Nephron (organoid): ENCODE measurements around the gene CWF19L2.
"Not testable (repeated sequence)": the region's sequence is repeated elsewhere in the genome, so short reads cannot be mapped to it uniquely, and the experiment has no call there.

Experiments
- H3K27ac Mint-ChIP-seq, 3 experiments: 2 replicates each; pipeline ENCODE4 v1.8.0; 2020; ENCODE audit warnings: mixed read lengths in 3 of 3, mild to moderate bottlenecking in 2 of 3, moderate library complexity in 1 of 3
- H3K27me3 Mint-ChIP-seq: 2 replicates; pipeline ENCODE4 v1.8.0; 2021; ENCODE audit warnings: low read depth, mild to moderate bottlenecking, moderate library complexity, mixed read lengths
- H3K36me3 Mint-ChIP-seq: 2 replicates; pipeline ENCODE4 v1.8.0; 2020; ENCODE audit warnings: low read depth, mixed read lengths
- H3K4me1 Mint-ChIP-seq: 2 replicates; pipeline ENCODE4 v1.8.0; 2020; ENCODE audit warnings: mixed read lengths
- H3K4me3 Mint-ChIP-seq, 3 experiments: 2 replicates each; pipeline ENCODE4 v1.8.0; 2020; ENCODE audit warnings: mild to moderate bottlenecking in 3 of 3, mixed read lengths in 3 of 3, moderate library complexity in 2 of 3
- H3K9me3 Mint-ChIP-seq: 2 replicates; pipeline ENCODE4 v1.8.0; 2020; ENCODE audit warnings: mixed read lengths
- CTCF ChIP-seq, 3 experiments: fragments of 200-600 bp; sonication (generic); IDR thresholded peaks; one replicate each; pipeline ENCODE4 v1.5.0; 2021; ENCODE audit warnings: antibody characterized with exemption in 3 of 3; ENCODE audit not compliant: unreplicated experiment in 3 of 3

CWF19L2 gene

GRCh38 chr11:107397357-107397756 is 60.3 kb downstream of the CWF19L2 start:
- Mint-ChIP-seq H3K4me3 (no peak overlapping the region), H3K27ac (no peak overlapping the region), H3K4me1 (no peaks in the 10 kb centered on the region), H3K27me3 (no peaks in the 10 kb centered on the region), H3K9me3 (peaks cover 39% of the 10 kb centered on the region), H3K36me3 (peaks cover 72% of the 10 kb centered on the region)
- TF ChIP-seq CTCF (IDR thresholded peaks at IDR 0.05; ENCODE audit: unreplicated experiment in 3 of 3), result no peak

GRCh38 chr11:107392611-107393010 is 65.0 kb downstream of the CWF19L2 start:
- peaks cover 55% of the 10 kb centered on the region for H3K36me3 Mint-ChIP-seq
- H3K4me1 Mint-ChIP-seq, result no peaks in the 10 kb centered on the region
- no peak overlapping the region for H3K4me3 Mint-ChIP-seq
- no peak for TF ChIP-seq CTCF (IDR thresholded peaks at IDR 0.05; ENCODE audit: unreplicated experiment in 3 of 3)
- H3K27ac Mint-ChIP-seq, result no peak overlapping the region
- H3K27me3 Mint-ChIP-seq, result no peaks in the 10 kb centered on the region
- H3K9me3 Mint-ChIP-seq, result peaks cover 2% of the 10 kb centered on the region

GRCh38 chr11:107390701-107391100 is 66.9 kb downstream of the CWF19L2 start:
- H3K36me3 Mint-ChIP-seq, result peaks cover 41% of the 10 kb centered on the region
- not testable (repeated sequence) for H3K27ac Mint-ChIP-seq, H3K9me3 Mint-ChIP-seq, H3K4me1 Mint-ChIP-seq, H3K4me3 Mint-ChIP-seq, H3K27me3 Mint-ChIP-seq

- no peak for TF ChIP-seq CTCF (IDR thresholded peaks at IDR 0.05; ENCODE audit: unreplicated experiment in 3 of 3)
- H3K4me3 Mint-ChIP-seq, result no peak overlapping the region
- no peaks in the 10 kb centered on the region for H3K27me3 Mint-ChIP-seq
- no peaks in the 10 kb centered on the region for H3K9me3 Mint-ChIP-seq
- peaks cover 31% of the 10 kb centered on the region for H3K36me3 Mint-ChIP-seq
- H3K4me1 Mint-ChIP-seq, result no peaks in the 10 kb centered on the region
- no peak overlapping the region for H3K27ac Mint-ChIP-seq
These were observed 70.0 kb downstream of the CWF19L2 start for GRCh38 chr11:107387666-107388065.

- Mint-ChIP-seq H3K27ac (no peak overlapping the region), H3K36me3 (peaks cover 14% of the 10 kb centered on the region), H3K4me1 (no peaks in the 10 kb centered on the region), H3K9me3 (no peaks in the 10 kb centered on the region), H3K27me3 (no peaks in the 10 kb centered on the region), H3K4me3 (no peak overlapping the region)
- no peak for TF ChIP-seq CTCF (IDR thresholded peaks at IDR 0.05; ENCODE audit: unreplicated experiment in 3 of 3)
These were observed 72.2 kb downstream of the CWF19L2 start for GRCh38 chr11:107385361-107385981.

GRCh38 chr11:107384144-107384852 is 73.3 kb downstream of the CWF19L2 start:
- Mint-ChIP-seq H3K27ac (no peak overlapping the region), H3K27me3 (no peaks in the 10 kb centered on the region), H3K36me3 (peaks cover 4% of the 10 kb centered on the region), H3K4me3 (no peak overlapping the region), H3K4me1 (no peaks in the 10 kb centered on the region), H3K9me3 (no peaks in the 10 kb centered on the region)
- no peak for TF ChIP-seq CTCF (IDR thresholded peaks at IDR 0.05; ENCODE audit: unreplicated experiment in 3 of 3)
